ENCODE results near the gene OTX2. TPM values are rescaled to one million over a fixed set of nuclear protein-coding genes. Genes with fewer than 3 reads are reported as not detected.

OTX2 gene
- total RNA-seq, 1 donor from 2014 or later: 0.22 TPM

DNA sequence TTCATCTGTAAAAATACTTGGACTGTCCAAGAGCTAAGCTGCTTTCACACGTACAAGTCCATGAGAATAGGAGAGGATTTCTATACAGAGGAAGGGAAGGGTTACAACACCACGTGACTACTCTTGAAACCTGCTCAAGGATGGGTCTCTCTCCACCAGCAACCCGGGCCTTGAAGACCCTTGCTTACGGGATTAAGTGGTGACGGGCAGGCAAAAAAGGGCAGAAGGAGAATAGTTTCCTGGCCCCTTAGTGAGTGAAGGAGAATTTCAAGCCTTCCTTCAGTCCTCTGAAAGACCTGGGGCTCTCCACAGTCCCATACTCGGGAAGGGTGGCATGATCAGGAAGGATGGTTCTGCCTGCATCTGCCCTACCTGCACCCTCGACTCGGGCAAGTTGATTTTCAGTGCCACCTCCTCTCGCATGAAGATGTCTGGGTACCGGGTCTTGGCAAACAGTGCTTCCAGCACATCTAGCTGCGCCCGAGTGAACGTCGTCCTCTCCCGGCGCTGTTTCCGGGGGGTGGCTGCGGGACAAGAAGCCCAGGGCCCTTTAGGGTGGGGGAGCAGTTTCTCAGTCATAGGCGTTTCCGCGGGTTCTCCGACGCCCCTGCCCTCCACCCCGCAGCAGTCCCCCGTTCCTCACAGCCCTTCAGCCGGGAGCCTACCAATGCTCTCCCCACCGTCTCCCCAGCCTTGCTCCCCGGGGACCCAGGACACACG, 6.3 kb downstream of the OTX2 start:
- Mint-ChIP-seq H3K27ac (no peak overlapping the region), H3K4me3 (no peak overlapping the region), H3K27me3 (peaks cover 98% of the 10 kb centered on the region), H3K36me3 (no peaks in the 10 kb centered on the region), H3K9me3 (no peaks in the 10 kb centered on the region), H3K4me1 (ENCODE audit: unreplicated experiment) (no peaks in the 10 kb centered on the region)
- TF ChIP-seq, protein P1, sequence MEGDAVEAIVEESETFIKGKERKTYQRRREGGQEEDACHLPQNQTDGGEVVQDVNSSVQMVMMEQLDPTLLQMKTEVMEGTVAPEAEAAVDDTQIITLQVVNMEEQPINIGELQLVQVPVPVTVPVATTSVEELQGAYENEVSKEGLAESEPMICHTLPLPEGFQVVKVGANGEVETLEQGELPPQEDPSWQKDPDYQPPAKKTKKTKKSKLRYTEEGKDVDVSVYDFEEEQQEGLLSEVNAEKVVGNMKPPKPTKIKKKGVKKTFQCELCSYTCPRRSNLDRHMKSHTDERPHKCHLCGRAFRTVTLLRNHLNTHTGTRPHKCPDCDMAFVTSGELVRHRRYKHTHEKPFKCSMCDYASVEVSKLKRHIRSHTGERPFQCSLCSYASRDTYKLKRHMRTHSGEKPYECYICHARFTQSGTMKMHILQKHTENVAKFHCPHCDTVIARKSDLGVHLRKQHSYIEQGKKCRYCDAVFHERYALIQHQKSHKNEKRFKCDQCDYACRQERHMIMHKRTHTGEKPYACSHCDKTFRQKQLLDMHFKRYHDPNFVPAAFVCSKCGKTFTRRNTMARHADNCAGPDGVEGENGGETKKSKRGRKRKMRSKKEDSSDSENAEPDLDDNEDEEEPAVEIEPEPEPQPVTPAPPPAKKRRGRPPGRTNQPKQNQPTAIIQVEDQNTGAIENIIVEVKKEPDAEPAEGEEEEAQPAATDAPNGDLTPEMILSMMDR (conservative IDR thresholded peaks at IDR 0.05): no peak
- DNase-seq (ENCODE audit: extremely low spot score, unreplicated experiment): no peak

DNA sequence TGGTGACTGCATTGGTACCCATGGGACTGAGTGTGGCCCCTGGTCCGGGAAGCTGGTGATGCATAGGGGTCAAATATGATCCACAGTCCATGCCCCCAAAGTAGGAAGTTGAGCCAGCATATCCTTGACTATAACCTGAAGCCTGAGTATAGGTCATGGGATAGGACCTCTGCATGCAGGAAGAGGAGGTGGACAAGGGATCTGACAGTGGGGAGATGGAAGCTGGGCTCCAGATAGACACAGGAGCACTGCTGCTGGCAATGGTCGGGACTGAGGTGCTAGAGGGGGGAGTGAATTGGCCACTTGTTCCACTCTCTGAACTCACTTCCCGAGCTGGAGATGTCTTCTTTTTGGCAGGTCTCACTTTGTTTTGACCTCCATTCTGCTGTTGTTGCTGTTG, 8.4 kb downstream of the OTX2 start:
- H3K27me3 Mint-ChIP-seq: peaks cover 94% of the 10 kb centered on the region
- H3K27ac Mint-ChIP-seq: no peak overlapping the region
- no peaks in the 10 kb centered on the region for H3K9me3 Mint-ChIP-seq
- H3K4me3 Mint-ChIP-seq: no peak overlapping the region
- no peaks in the 10 kb centered on the region for H3K4me1 Mint-ChIP-seq (ENCODE audit: unreplicated experiment)
- no peaks in the 10 kb centered on the region for H3K36me3 Mint-ChIP-seq
- DNase-seq (ENCODE audit: extremely low spot score, unreplicated experiment): no peak
- TF ChIP-seq, protein P1 (conservative IDR thresholded peaks at IDR 0.05): no peak

GRCh38 chr14:56799343-56799645, 11.0 kb downstream of the OTX2 start:
- Mint-ChIP-seq H3K4me3 (no peak overlapping the region), H3K27ac (no peak overlapping the region), H3K27me3 (peaks cover 92% of the 10 kb centered on the region), H3K9me3 (no peaks in the 10 kb centered on the region), H3K4me1 (ENCODE audit: unreplicated experiment) (no peaks in the 10 kb centered on the region), H3K36me3 (no peaks in the 10 kb centered on the region)
- DNase-seq (ENCODE audit: extremely low spot score, unreplicated experiment): no peak
- TF ChIP-seq, protein P1 (conservative IDR thresholded peaks at IDR 0.05): no peak

GRCh38 chr14:56798447-56799342, 11.6 kb downstream of the OTX2 start:
- TF ChIP-seq, protein P1 (conservative IDR thresholded peaks at IDR 0.05): no peak
- peaks cover 92% of the 10 kb centered on the region for H3K27me3 Mint-ChIP-seq

GRCh38 chr14:56797569-56798446, 12.5 kb downstream of the OTX2 start:
- Mint-ChIP-seq H3K36me3 (no peaks in the 10 kb centered on the region), H3K27ac (no peak overlapping the region), H3K4me1 (ENCODE audit: unreplicated experiment) (no peaks in the 10 kb centered on the region), H3K4me3 (peak overlapping the region; percentile 73), H3K9me3 (no peaks in the 10 kb centered on the region), H3K27me3 (peaks cover 92% of the 10 kb centered on the region)
- TF ChIP-seq, protein P1 (conservative IDR thresholded peaks at IDR 0.05): no peak
- DNase-seq (ENCODE audit: extremely low spot score, unreplicated experiment): no peak

More at GRCh38 chr14:56798447-56799342, 11.6 kb downstream of the OTX2 start:
- no peak overlapping the region for H3K4me3 Mint-ChIP-seq
- H3K27ac Mint-ChIP-seq: no peak overlapping the region
- no peaks in the 10 kb centered on the region for H3K36me3 Mint-ChIP-seq
- H3K9me3 Mint-ChIP-seq: no peaks in the 10 kb centered on the region
- DNase-seq (ENCODE audit: extremely low spot score, unreplicated experiment): peak; percentile 69
- H3K4me1 Mint-ChIP-seq (ENCODE audit: unreplicated experiment): no peaks in the 10 kb centered on the region
